HS-5 (cell line): ENCODE measurements around the gene PTPN6.

ENCODE experiments used
- DNase-seq: peaks from one replicate; pipeline ENCODE4 v3.0.0-alpha.2; 2012; ENCODE audit warnings: low read depth

The PTPN6 gene

DNA sequence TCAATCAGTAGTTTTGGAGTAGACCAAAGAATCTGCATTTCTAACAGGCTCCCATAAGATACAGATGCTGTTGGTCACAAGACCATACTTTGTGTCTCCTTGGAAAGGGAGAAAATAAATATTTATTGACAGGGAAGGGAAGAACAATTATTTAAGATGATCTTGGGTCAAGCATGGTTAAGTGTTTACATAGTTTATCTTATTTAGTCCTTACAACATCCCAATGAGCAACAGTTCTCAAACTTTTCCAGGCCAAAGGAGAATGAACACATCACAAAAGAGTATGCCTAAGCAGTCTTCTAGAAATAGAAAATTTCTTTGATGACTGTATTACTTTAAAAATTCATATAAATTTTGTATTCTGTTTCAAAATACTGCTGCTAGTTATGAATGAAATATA is 58.4 kb downstream of the PTPN6 start:
- DNase-seq = no peak
